ENCODE measurements around the gene PTPRB.

- TF ChIP-seq CTCF (IDR thresholded peaks at IDR 0.05 in 8 of 11, conservative IDR thresholded peaks at IDR 0.05 in 3 of 11), result no peak
- no peak for TF ChIP-seq POLR2A (IDR thresholded peaks at IDR 0.05)
- no peak for TF ChIP-seq POLR2AphosphoS5 (IDR thresholded peaks at IDR 0.05)
Measured at GRCh38 chr12:70513426-70513825, 123.8 kb downstream of the PTPRB start.

Measured in spleen (tissue), 7 donors.